Uterus (tissue), 4 donors: ENCODE data around the gene RDM1. TPM values are rescaled to one million over a fixed set of nuclear protein-coding genes. Genes with fewer than 3 reads are reported as not detected.

Source experiments
- DNase-seq, 2 donors: peaks; one replicate each; pipeline ENCODE4 v3.0.0-alpha.2; 2019 to 2020
- H3K27ac ChIP-seq, 2 donors: fragments of 200-600 bp; sonication (generic); 1 replicate in 1 of 2; 2 replicates in 1 of 2; pipeline ENCODE4 v1.5.1; 2016 to 2018
- H3K27me3 ChIP-seq, 2 donors: fragments of 200-600 bp; sonication (generic); one replicate each; pipeline ENCODE4 v1.5.1; 2018 to 2019; ENCODE audit warnings: control low read depth in 1 of 2
- H3K36me3 ChIP-seq, 2 donors: fragments of 200-600 bp; sonication (generic); one replicate each; pipeline ENCODE4 v1.5.1; 2019; ENCODE audit warnings: control low read depth in 1 of 2
- H3K4me1 ChIP-seq, 2 donors: fragments of 200-600 bp; sonication (generic); one replicate each; pipeline ENCODE4 v1.5.1; 2018 to 2019; ENCODE audit warnings: control low read depth in 1 of 2
- H3K4me3 ChIP-seq, 2 donors: fragments of 200-600 bp; sonication (generic); 1 replicate in 1 of 2; 2 replicates in 1 of 2; pipeline ENCODE4 v1.5.1; 2018 to 2019; ENCODE audit warnings: mild to moderate bottlenecking in 1 of 2
- H3K9me3 ChIP-seq, 2 donors: fragments of 200-600 bp; sonication (generic); one replicate each; pipeline ENCODE4 v1.5.1; 2019; ENCODE audit warnings: control low read depth in 1 of 2
- POLR2A ChIP-seq, 2 donors: fragments of 450-650 bp; IDR thresholded peaks; one replicate each; pipeline ENCODE4 v1.6.1; 2016; ENCODE audit warnings: antibody characterized with exemption in 2 of 2, mild to moderate bottlenecking in 1 of 2, moderate library complexity in 1 of 2
- intact Hi-C: fragments of 100-400 bp; cut with DNase I; formaldehyde crosslinking; loops from one replicate; pipeline ENCODE4 v1.15.1; 2023; ENCODE audit warnings: low total_unique reads
- total RNA-seq, 4 donors: library from RNA; depleted of rRNA in 3 of 4; stranded (reverse); fragments of >200 nt in 3 of 4; gene quantifications; one replicate each; pipeline versions ENCODE4 v1.1.0 to v1.2.4, GENCODE V29; 2014 to 2023
- TF ChIP-seq, protein P1 (sequence below), 4 experiments: fragments of 200-600 bp in 2 of 4; fragments of 450-650 bp in 2 of 4; sonication (generic) in 2 of 4; IDR thresholded peaks; one replicate each; pipeline ENCODE4 v1.5.1; 2016 to 2019; ENCODE audit warnings: antibody characterized with exemption in 4 of 4, mild to moderate bottlenecking in 2 of 4, moderate library complexity in 1 of 4
- donor health status: DM: yes; HTN: yes; CAD: no.

Gene RDM1
- total RNA-seq, 4 donors from 2014 or later: 3.5 TPM; not detected in 3

DNA sequence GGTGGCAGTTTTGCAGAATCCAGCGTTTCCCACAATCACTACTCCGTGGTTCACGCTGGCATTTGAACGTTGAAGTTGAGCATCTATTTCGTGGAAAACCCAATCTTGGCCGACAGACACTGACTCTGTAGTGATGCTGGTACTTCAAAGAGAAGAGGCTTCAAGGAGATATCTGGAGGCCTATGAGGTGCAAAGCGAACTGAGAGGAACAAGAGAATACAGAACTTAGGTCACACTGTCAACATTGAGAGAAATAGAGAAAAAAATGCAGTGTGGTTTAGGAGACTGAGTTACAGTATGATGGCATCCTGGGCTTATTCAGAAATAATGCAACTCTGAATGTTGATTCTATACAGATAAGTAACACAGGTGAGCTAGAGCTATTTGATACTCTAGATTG lies 34.7 kb upstream of the RDM1 start:
- no peaks in the 10 kb centered on the region for H3K4me1 ChIP-seq
- no peaks in the 10 kb centered on the region for H3K36me3 ChIP-seq
- H3K4me3 ChIP-seq: no peak overlapping the region
- no peaks in the 10 kb centered on the region for H3K9me3 ChIP-seq
- TF ChIP-seq, protein P1, sequence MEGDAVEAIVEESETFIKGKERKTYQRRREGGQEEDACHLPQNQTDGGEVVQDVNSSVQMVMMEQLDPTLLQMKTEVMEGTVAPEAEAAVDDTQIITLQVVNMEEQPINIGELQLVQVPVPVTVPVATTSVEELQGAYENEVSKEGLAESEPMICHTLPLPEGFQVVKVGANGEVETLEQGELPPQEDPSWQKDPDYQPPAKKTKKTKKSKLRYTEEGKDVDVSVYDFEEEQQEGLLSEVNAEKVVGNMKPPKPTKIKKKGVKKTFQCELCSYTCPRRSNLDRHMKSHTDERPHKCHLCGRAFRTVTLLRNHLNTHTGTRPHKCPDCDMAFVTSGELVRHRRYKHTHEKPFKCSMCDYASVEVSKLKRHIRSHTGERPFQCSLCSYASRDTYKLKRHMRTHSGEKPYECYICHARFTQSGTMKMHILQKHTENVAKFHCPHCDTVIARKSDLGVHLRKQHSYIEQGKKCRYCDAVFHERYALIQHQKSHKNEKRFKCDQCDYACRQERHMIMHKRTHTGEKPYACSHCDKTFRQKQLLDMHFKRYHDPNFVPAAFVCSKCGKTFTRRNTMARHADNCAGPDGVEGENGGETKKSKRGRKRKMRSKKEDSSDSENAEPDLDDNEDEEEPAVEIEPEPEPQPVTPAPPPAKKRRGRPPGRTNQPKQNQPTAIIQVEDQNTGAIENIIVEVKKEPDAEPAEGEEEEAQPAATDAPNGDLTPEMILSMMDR (IDR thresholded peaks at IDR 0.05): no peak
- no peak for TF ChIP-seq POLR2A (IDR thresholded peaks at IDR 0.05)
- H3K27me3 ChIP-seq: no peaks in the 10 kb centered on the region
- no peak for DNase-seq
- intact Hi-C loops: no loop called here
- H3K27ac ChIP-seq: no peak overlapping the region

DNA sequence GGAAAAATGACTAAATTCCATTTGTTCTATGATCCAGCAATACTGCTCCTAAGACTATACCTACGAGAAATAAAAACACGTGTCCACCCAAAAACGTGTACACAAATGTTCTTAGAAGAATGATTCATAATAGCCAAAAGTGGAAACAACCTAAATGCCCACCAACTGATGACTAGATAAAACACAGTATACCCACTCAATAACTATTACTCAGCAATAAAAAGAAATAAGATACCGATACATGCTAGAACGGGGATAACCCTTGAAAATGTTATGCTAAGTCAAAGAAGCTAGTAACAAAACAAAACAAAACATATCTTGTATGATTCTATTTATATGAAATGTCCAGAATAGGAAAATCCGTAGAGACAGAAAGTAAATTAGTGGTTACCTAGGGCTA lies 33.1 kb upstream of the RDM1 start:
- no peaks in the 10 kb centered on the region for H3K36me3 ChIP-seq
- TF ChIP-seq POLR2A (IDR thresholded peaks at IDR 0.05): no peak
- TF ChIP-seq, protein P1 (IDR thresholded peaks at IDR 0.05): no peak
- H3K4me1 ChIP-seq: no peaks in the 10 kb centered on the region
- H3K27ac ChIP-seq: no peak overlapping the region
- H3K27me3 ChIP-seq: no peaks in the 10 kb centered on the region
- H3K4me3 ChIP-seq: no peak overlapping the region
- no peak for DNase-seq
- intact Hi-C loops: no loop called here
- no peaks in the 10 kb centered on the region for H3K9me3 ChIP-seq

DNA sequence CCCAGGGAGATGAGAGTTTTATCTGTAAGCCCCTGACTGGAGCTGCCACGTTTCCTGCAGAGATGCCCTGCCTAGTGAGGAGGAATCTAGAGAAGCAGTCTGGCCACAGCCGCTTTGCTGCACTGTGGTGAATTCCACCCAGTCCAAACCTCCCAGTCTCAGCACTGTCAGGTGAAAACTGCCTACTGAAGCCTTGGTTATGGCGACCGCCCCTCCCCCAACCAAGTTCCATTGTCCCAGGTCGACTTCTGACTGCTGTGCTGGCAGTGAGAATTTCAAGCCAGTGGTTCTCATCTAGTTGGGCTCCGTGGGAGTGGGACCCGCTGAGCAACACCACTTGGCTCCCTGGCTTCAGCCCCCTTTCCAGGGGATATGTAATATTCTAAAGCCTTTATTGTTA lies 23.1 kb upstream of the RDM1 start:
- Histone ChIP-seq H3K27me3 (no peaks in the 10 kb centered on the region), H3K27ac (no peak overlapping the region), H3K4me3 (no peak overlapping the region), H3K9me3 (no peaks in the 10 kb centered on the region), H3K36me3 (no peaks in the 10 kb centered on the region), H3K4me1 (no peaks in the 10 kb centered on the region)
- intact Hi-C loops: no loop called here
- DNase-seq: no peak
- TF ChIP-seq POLR2A (IDR thresholded peaks at IDR 0.05): no peak
- TF ChIP-seq, protein P1 (IDR thresholded peaks at IDR 0.05): no peak

DNA sequence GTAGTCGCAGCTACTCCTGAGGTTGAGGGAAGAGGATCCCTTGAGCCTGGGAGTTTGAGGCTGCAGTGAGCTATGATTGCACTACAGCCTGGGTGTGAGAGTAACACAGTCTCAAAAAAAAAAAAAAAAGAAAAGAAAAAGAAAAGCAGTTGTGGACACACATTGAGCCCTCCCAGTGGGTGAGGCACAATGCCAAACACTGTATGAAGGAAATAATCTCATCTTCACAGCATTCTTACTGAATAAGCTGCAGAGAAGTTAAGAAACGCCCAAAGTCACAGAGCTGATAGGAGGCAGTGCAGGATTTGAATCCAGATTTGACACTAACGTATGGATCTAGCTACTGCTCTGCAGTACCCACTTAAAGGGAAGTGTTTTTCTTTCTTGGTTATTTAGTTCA lies 18.8 kb upstream of the RDM1 start:
- TF ChIP-seq, protein P1 (IDR thresholded peaks at IDR 0.05): no peak
- no peak for TF ChIP-seq POLR2A (IDR thresholded peaks at IDR 0.05)
- intact Hi-C loops: no loop called here
- DNase-seq: no peak
- Histone ChIP-seq H3K27ac (no peak overlapping the region), H3K9me3 (no peaks in the 10 kb centered on the region), H3K4me1 (no peaks in the 10 kb centered on the region), H3K36me3 (no peaks in the 10 kb centered on the region), H3K27me3 (no peaks in the 10 kb centered on the region), H3K4me3 (no peak overlapping the region)

DNA sequence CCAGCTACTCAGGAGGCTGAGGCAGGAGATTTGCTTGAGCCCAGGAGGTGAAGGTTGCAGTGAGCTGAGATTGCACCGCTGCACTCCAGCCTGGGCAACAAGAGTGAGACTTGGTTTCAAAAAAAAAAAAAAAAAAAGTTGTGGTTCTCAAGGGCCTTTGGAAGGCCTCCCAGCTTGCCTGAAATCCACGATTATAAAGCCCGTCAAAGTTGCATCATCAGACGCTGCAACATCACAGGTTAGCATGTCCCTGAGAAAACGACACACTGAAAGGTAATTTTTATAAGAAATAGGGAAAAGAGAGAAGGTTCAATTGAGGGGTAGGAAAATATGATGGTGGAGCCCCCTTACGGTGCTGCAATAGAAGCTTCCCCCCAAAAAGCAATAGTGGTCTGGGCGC lies 17.5 kb upstream of the RDM1 start:
- no peak for TF ChIP-seq POLR2A (IDR thresholded peaks at IDR 0.05)
- TF ChIP-seq, protein P1 (IDR thresholded peaks at IDR 0.05): no peak
- no peaks in the 10 kb centered on the region for H3K36me3 ChIP-seq
- no peaks in the 10 kb centered on the region for H3K9me3 ChIP-seq
- intact Hi-C loops: no loop called here
- H3K27me3 ChIP-seq: no peaks in the 10 kb centered on the region
- H3K4me1 ChIP-seq: no peaks in the 10 kb centered on the region
- DNase-seq: no peak
- H3K4me3 ChIP-seq: no peak overlapping the region
- H3K27ac ChIP-seq: no peak overlapping the region
